ENCODE data around the gene GSTK1.
"Not testable (repeated sequence)": the region's sequence is repeated elsewhere in the genome, so short reads cannot be mapped to it uniquely, and the experiment has no call there.

The GSTK1 gene

DNA sequence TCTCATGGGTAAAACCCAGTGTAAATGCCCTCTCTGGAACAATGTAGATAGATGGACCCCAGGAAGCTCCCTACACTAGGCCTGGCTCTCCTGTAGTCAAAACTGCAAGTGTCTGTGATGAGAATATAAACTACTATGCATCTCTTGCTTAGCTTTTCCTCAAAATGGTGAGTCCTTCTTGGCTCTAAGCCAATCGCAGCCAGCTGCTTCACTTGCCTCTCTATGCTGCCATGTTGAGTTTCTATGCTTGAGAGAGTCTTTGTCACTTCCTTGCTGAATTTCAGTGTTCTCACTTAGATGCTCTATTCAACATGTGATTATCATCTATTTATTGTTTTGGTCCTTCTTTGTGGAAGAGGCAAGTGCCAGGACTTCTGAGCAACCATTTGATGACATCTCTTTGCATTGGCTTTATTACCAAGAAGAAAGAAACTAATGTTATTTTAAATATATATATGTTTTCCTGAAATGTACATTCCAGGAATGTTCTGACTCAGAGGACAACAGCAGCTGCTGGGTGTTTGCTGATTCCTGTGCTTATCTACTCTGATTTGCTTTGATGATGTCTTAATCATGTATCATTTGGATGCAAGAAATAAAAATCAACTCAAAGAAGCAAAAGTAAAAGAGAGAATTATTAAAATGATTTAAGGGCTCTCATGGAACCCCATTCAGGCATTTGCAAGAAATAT, 24.8 kb upstream of the GSTK1 start:
- no peak for DNase-seq (ENCODE audit: low read depth in 3 of 3)

DNA sequence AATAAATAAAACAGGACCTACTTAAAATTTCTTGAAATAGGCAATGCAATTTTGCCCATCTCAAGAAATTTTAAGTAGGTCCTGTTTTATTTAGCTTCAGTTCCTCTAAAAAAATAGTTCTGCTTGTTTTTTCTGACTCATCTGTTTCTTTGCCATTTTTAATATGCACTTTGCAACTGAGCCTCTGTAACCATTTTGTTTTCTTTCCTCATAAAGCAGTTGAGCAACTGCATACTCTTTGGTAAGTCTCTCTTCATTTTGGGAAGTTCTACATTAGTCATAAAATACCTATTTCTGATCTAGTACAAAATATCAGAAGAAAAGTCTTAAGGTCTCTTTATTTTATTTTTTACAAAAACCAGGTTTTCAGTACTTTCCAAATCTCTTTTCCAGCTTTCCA, 23.4 kb upstream of the GSTK1 start:
- no peak for DNase-seq (ENCODE audit: low read depth in 3 of 3)

DNA sequence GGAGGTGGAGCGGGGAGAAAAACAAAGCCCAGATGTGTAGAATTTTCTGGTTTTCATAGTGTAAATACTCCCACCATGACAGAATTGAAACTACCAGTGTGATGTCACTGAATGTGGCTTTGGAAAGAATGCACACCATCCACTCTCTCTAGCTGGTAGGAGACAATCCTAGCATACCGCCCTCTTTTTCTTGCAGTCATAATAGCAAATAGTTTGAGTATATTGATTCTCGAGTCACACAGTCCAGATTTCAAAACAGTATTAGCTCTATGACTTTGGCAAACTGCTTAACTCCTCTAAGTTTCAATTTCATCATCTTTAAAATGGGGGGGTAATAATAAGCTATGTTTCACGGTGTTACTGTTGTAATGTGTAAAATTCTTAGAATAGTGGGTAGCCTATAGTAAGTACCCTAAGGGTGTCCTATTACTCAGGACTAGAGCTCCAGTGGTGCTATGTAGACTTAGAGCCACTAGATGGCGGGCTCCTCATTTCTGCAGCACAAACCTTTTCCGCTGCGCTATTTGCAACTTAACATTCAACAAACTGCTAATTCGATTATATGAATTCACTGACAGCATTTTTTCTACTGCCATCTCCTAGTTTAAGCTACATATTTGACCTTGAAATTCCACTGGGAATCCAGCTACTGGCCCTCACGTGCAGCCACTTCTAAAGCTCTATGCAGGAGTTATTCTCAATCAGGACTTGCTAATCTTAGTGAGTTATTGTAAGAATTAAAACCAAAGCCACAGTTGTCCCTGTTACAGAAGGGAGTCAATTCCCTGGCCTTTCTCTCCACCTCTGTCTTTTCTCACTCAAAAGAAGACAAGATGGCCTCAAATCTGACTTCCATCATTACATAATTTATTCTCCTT, 22.7 kb upstream of the GSTK1 start:
- peak in 2 of 3 donors; percentile 30 to 44 for DNase-seq (ENCODE audit: low read depth in 3 of 3)

DNA sequence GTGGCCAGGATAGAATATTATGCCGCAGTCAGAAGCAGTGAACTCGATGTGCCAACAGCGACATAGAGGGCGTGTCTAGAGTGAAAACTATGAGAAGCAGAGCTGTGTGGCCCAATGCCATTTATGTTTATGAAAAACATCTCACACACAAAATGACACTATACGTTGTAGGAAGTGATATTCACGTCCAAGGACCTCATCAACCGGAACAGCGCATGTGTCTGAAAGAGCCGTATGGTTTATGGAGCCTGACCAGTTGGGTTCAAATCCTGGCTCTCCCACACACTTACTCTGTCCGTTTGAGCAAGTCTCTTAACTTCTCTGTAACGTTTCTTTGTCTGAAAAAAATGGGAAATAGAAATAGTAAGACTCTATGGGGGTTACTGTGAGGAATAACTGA, 20.9 kb upstream of the GSTK1 start:
- DNase-seq (ENCODE audit: low read depth in 3 of 3), result no peak

DNA sequence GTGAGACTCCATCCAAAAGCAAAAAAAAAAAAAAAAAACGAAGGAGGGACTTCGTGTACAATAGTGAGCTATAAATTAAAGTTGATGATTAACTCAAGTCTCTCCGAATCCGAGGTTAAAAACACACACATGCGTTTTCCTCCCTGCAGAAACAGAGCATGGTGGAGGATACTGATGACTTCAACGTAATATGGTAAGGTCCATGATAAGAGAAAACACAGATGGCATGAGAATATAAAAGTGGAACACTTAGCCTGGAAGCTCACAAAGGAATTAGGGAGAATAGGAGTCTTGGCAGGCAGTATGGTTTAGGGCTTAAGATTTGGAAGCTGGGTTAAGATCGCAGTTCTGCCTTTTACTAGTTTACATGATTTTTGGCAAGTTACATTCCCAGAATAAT, 20.1 kb upstream of the GSTK1 start:
- DNase-seq (ENCODE audit: low read depth in 3 of 3), result no peak

- no peak for DNase-seq (ENCODE audit: low read depth in 3 of 3)
Observed at GRCh38 chr7:143243614-143244013, 19.6 kb upstream of the GSTK1 start.

- no peak for DNase-seq (ENCODE audit: low read depth in 3 of 3)
Observed at GRCh38 chr7:143244321-143244720, 18.9 kb upstream of the GSTK1 start.

- no peak for DNase-seq (ENCODE audit: low read depth in 3 of 3)
Observed at GRCh38 chr7:143245123-143245522, 18.1 kb upstream of the GSTK1 start.

DNA sequence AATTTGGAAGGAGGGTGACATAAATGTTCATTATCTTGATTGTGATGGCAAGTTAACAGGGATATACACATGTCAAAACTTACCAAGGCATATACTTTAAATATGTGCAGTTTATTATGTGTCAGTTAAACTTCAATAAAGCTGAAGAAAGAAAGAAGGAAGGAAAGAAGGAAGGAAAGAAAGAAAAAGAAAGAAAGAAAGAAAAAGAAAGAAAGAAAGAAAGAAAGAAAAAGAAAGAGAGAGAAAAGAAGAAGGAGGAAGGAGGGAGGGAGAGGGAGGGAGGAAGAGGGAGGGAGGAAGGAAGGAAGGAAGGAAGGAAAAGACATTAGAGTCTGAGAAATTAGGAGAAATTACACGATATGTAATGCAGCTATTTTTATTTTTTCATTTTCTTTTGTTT, 15.9 kb upstream of the GSTK1 start:
- DNase-seq (ENCODE audit: low read depth in 3 of 3), result no peak

DNA sequence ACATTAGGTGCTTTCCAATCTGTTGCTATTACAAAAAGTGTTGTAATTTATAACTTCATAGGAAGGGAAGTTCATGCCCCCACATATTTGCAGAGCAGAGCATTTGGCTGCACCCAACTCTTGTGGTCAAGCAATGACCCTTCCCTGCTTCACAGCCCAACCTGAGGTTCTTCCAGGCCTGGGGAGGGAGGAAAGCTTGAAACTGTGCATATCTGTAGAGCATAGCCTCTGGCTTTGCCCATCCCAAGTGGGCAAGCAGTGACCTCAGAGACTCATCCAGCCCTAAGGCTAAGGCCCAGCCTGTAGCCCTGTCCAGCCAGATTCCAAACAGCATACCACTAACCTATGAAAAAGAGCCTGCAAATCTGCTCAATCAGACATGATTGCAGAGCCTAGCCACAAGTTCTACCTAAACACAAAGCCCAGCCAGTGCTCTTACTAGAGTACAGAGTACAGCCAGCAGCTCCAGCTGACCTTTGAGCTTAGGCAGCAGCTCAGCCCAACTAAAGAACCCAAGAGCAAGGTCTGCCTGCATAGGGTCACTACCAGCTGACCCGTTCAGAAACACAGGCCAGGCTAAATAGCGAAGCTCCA, 14.4 kb upstream of the GSTK1 start:
- no peak for DNase-seq (ENCODE audit: low read depth in 3 of 3)

GRCh38 chr7:143250199-143250598, 13.0 kb upstream of the GSTK1 start:
- DNase-seq (ENCODE audit: low read depth in 3 of 3), result no peak

- DNase-seq (ENCODE audit: low read depth in 3 of 3), result no peak
Observed at GRCh38 chr7:143250822-143251221, 12.4 kb upstream of the GSTK1 start.

- no peak for DNase-seq (ENCODE audit: low read depth in 3 of 3)
Observed at GRCh38 chr7:143252006-143252405, 11.2 kb upstream of the GSTK1 start.

- DNase-seq (ENCODE audit: low read depth in 3 of 3), result no peak
Observed at GRCh38 chr7:143255564-143255963, 7.7 kb upstream of the GSTK1 start.

GRCh38 chr7:143256325-143256724, 6.9 kb upstream of the GSTK1 start:
- DNase-seq (ENCODE audit: low read depth in 3 of 3), result no peak

- no peak for DNase-seq (ENCODE audit: low read depth in 3 of 3)
Observed at GRCh38 chr7:143256932-143257331, 6.3 kb upstream of the GSTK1 start.

- no peak for DNase-seq (ENCODE audit: low read depth in 3 of 3)
Observed at GRCh38 chr7:143257501-143257900, 5.7 kb upstream of the GSTK1 start.

DNA sequence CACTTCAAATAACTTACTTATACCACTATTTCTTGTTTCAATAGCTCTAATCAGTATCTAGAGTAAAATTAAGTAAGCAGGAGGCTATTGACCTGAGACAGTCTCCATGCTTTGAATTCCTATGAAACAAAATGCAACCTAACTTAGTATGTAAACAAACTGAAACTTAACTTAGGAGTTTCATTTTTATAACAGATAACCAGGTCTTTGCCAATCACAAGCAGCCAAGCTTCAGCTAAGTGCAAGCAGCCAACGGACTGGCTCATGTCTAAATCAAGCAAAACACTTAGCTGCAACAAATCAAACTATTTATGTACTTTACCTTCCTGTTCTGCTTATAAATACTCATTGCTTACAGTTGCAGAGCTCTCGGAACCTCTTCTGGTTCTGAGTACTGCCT, 4.4 kb upstream of the GSTK1 start:
- no peak for DNase-seq (ENCODE audit: low read depth in 3 of 3)

DNA sequence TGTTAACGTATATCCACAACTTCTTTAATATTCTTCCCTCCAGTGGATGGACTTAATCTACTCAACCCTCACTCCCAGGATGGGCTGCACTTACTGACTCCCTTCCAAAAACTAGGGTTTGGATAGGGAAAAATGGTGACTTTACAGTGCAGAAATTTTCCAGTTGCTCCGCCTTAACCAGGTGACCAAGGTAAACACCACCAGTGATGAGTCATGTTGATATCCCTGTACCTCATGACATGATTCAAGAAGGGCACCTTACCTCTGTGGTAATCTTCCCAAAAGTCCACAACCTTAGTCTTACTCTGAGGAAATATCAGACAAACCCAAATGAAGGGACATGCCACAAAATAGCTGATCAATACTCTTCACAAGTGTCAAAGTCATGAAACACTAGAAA, 3.5 kb upstream of the GSTK1 start:
- no peak for DNase-seq (ENCODE audit: low read depth in 3 of 3)

- DNase-seq (ENCODE audit: low read depth in 3 of 3), result no peak
Observed at GRCh38 chr7:143261901-143262300, 1.3 kb upstream of the GSTK1 start.

DNA sequence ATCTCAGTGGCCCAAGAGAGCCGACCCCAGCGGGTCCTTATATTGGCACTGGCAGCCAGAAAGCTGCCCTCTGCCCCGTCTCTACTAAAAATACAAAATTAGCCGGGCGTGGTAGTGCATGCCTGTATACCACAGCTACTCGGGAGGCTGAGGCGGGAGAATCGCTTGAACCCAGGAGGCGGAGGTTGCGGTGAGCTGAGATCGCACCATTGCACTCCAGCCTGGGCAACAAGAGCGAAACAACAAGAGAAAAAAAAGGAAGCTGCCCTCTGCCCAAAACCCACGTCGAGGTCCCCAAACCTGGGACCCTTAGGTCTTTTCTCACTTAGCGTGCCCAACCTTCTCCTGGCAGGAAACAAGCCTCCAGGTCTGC, 941 bp downstream of the GSTK1 start:
- DNase-seq (ENCODE audit: low read depth in 3 of 3), result not testable (repeated sequence)

DNA sequence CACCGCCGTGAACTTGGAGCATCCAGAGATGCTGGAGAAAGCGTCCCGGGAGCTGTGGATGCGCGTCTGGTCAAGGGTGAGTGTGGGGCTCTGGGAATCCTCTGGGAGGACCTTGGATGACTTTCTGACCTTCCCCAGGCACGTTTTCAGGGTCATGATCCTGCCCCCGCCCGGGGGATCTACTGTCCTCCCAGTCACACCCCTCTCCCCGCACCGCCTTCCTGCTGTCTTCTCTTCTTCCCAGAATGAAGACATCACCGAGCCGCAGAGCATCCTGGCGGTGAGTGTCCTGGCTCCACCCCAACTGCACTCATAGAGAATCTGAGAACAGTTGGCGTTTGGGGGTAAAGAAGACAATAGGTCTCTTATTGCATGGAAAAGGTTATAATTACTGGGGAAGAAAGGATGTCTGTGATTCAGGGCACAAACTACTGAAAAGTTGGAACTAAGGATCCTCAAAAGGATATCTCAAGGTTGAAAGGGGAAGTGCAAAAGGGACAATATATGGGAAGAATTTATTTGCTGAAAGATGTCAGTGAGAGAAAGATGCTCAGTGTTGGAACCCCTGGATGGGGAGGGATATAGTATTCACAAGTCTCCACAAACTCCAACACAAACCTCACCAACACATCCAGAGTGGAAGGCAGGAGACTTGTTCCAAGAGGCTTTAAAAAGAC, 1.9 kb downstream of the GSTK1 start:
- no peak for DNase-seq (ENCODE audit: low read depth in 3 of 3)
